ENCODE data around the gene TOX2.

The TOX2 gene

GRCh38 chr20:43977962-43978361, 63.3 kb downstream of the TOX2 start:
- DNase-seq (ENCODE audit: extremely low spot score) = no peak
- ChIA-PET POLR2A (no interaction called here), CTCF (no interaction called here)
- TF ChIP-seq L3MBTL2 (conservative IDR thresholded peaks at IDR 0.05) (no peak), CTBP1 (IDR thresholded peaks at IDR 0.05; ENCODE audit: borderline replicate concordance) (no peak), TARDBP (IDR thresholded peaks at IDR 0.05) (no peak), ARNT (IDR thresholded peaks at IDR 0.05) (no peak), HDGF (IDR thresholded peaks at IDR 0.05; ENCODE audit: borderline replicate concordance) (no peak), FOXK2 (IDR thresholded peaks at IDR 0.05) (no peak), LEF1 (IDR thresholded peaks at IDR 0.05; ENCODE audit: borderline replicate concordance) (no peak), SUZ12 (IDR thresholded peaks at IDR 0.05) (no peak), PKNOX1 (IDR thresholded peaks at IDR 0.05) (no peak), FOXM1 (IDR thresholded peaks at IDR 0.05; ENCODE audit: borderline replicate concordance) (no peak), SP1 (IDR thresholded peaks at IDR 0.05) (no peak), BHLHE40 (IDR thresholded peaks at IDR 0.05; ENCODE audit: borderline replicate concordance) (no peak), ZNF384 (IDR thresholded peaks at IDR 0.05) (no peak), FOXA1 (IDR thresholded peaks at IDR 0.05) (no peak), NFRKB (IDR thresholded peaks at IDR 0.05) (no peak), ELF4 (IDR thresholded peaks at IDR 0.05) (no peak)

GRCh38 chr20:43979576-43980105, 65.0 kb downstream of the TOX2 start:
- ChIA-PET POLR2A (no interaction called here), CTCF (interaction anchor here (0.6 kb wide), 1 partner anchor 31 kb away, joined by 3 read pairs; no protein-coding TSS in a partner anchor)
- DNase-seq (ENCODE audit: extremely low spot score) = no peak
- no peak for TF ChIP-seq FOXA1 (IDR thresholded peaks at IDR 0.05)
- TF ChIP-seq ZNF384 (IDR thresholded peaks at IDR 0.05) = no peak
- TF ChIP-seq PKNOX1 (IDR thresholded peaks at IDR 0.05) = no peak
- no peak for TF ChIP-seq L3MBTL2 (conservative IDR thresholded peaks at IDR 0.05)

- CTCF ChIA-PET = interaction anchor here (0.8 kb wide), 1 partner anchor 99 kb away, joined by 5 read pairs; no protein-coding TSS in a partner anchor
- POLR2A ChIA-PET = no interaction called here
- DNase-seq (ENCODE audit: extremely low spot score) = no peak
- TF ChIP-seq HDGF (IDR thresholded peaks at IDR 0.05; ENCODE audit: borderline replicate concordance) (no peak), ARNT (IDR thresholded peaks at IDR 0.05) (no peak), SUZ12 (IDR thresholded peaks at IDR 0.05) (no peak), TARDBP (IDR thresholded peaks at IDR 0.05) (no peak), PKNOX1 (IDR thresholded peaks at IDR 0.05) (no peak), CTBP1 (IDR thresholded peaks at IDR 0.05; ENCODE audit: borderline replicate concordance) (no peak), ZNF384 (IDR thresholded peaks at IDR 0.05) (no peak), FOXK2 (IDR thresholded peaks at IDR 0.05) (no peak), FOXA1 (IDR thresholded peaks at IDR 0.05) (no peak), BHLHE40 (IDR thresholded peaks at IDR 0.05; ENCODE audit: borderline replicate concordance) (no peak), FOXM1 (IDR thresholded peaks at IDR 0.05; ENCODE audit: borderline replicate concordance) (no peak), ELF4 (IDR thresholded peaks at IDR 0.05) (no peak), LEF1 (IDR thresholded peaks at IDR 0.05; ENCODE audit: borderline replicate concordance) (no peak), NFRKB (IDR thresholded peaks at IDR 0.05) (no peak), SP1 (IDR thresholded peaks at IDR 0.05) (no peak)
These were observed 66.9 kb downstream of the TOX2 start for GRCh38 chr20:43981540-43981939.

- POLR2A ChIA-PET = no interaction called here
- no peak for TF ChIP-seq L3MBTL2 (conservative IDR thresholded peaks at IDR 0.05)
- TF ChIP-seq SP1 (IDR thresholded peaks at IDR 0.05) = no peak
- no peak for TF ChIP-seq NFRKB (IDR thresholded peaks at IDR 0.05)
- no peak for TF ChIP-seq LEF1 (IDR thresholded peaks at IDR 0.05; ENCODE audit: borderline replicate concordance)
- TF ChIP-seq PKNOX1 (IDR thresholded peaks at IDR 0.05) = no peak
- TF ChIP-seq FOXM1 (IDR thresholded peaks at IDR 0.05; ENCODE audit: borderline replicate concordance) = no peak
- TF ChIP-seq TARDBP (IDR thresholded peaks at IDR 0.05) = no peak
- no peak for TF ChIP-seq ARNT (IDR thresholded peaks at IDR 0.05)
- TF ChIP-seq BHLHE40 (IDR thresholded peaks at IDR 0.05; ENCODE audit: borderline replicate concordance) = no peak
- no peak for TF ChIP-seq FOXK2 (IDR thresholded peaks at IDR 0.05)
- no peak for TF ChIP-seq SUZ12 (IDR thresholded peaks at IDR 0.05)
- no peak for TF ChIP-seq FOXA1 (IDR thresholded peaks at IDR 0.05)
- no peak for TF ChIP-seq CTBP1 (IDR thresholded peaks at IDR 0.05; ENCODE audit: borderline replicate concordance)
- no peak for TF ChIP-seq HDGF (IDR thresholded peaks at IDR 0.05; ENCODE audit: borderline replicate concordance)
- TF ChIP-seq ZNF384 (IDR thresholded peaks at IDR 0.05) = no peak
- TF ChIP-seq ELF4 (IDR thresholded peaks at IDR 0.05) = no peak
- CTCF ChIA-PET = interaction anchor here (0.7 to 0.8 kb wide), 2 partner anchors 11 to 98 kb away, joined by 4 to 5 read pairs; no protein-coding TSS in a partner anchor
- DNase-seq (ENCODE audit: extremely low spot score) = no peak
These were observed 67.4 kb downstream of the TOX2 start for GRCh38 chr20:43982016-43982415.

GRCh38 chr20:43982886-43983285, 68.2 kb downstream of the TOX2 start:
- ChIA-PET CTCF (interaction anchor here (0.7 to 1.5 kb wide), 2 partner anchors 11 to 23 kb away, joined by 3 to 4 read pairs; no protein-coding TSS in a partner anchor), POLR2A (interaction anchor here (0.5 kb wide), 1 partner anchor 424 kb away, joined by 3 read pairs; no protein-coding TSS in a partner anchor)
- no peak for DNase-seq (ENCODE audit: extremely low spot score)
- no peak for TF ChIP-seq SUZ12 (IDR thresholded peaks at IDR 0.05)
- TF ChIP-seq FOXM1 (IDR thresholded peaks at IDR 0.05; ENCODE audit: borderline replicate concordance) = no peak
- no peak for TF ChIP-seq BHLHE40 (IDR thresholded peaks at IDR 0.05; ENCODE audit: borderline replicate concordance)
- TF ChIP-seq FOXA1 (IDR thresholded peaks at IDR 0.05) = no peak
- no peak for TF ChIP-seq FOXK2 (IDR thresholded peaks at IDR 0.05)
- no peak for TF ChIP-seq HDGF (IDR thresholded peaks at IDR 0.05; ENCODE audit: borderline replicate concordance)
- TF ChIP-seq CTBP1 (IDR thresholded peaks at IDR 0.05; ENCODE audit: borderline replicate concordance) = no peak
- no peak for TF ChIP-seq ARNT (IDR thresholded peaks at IDR 0.05)
- TF ChIP-seq LEF1 (IDR thresholded peaks at IDR 0.05; ENCODE audit: borderline replicate concordance) = no peak
- TF ChIP-seq ZNF384 (IDR thresholded peaks at IDR 0.05) = no peak
- TF ChIP-seq ELF4 (IDR thresholded peaks at IDR 0.05) = no peak
